GM15510 (cell line): Measurements from ENCODE around the gene TNFSF8.

ENCODE experiments used
- POLR2A ChIP-seq: IDR thresholded peaks from 3 replicates; pipeline ENCODE4 v1.6.1; 2011; ENCODE audit warnings: borderline replicate concordance; ENCODE audit not compliant: insufficient read length; ENCODE audit errors: extremely low read depth

TNFSF8 gene

GRCh38 chr9:114899995-114900394, 30.4 kb downstream of the TNFSF8 start:
- TF ChIP-seq POLR2A: no peak

- TF ChIP-seq POLR2A: no peak
Measured at GRCh38 chr9:114899461-114899860, 30.9 kb downstream of the TNFSF8 start.

GRCh38 chr9:114898741-114899140, 31.6 kb downstream of the TNFSF8 start:
- TF ChIP-seq POLR2A: no peak

- no peak for TF ChIP-seq POLR2A
Measured at GRCh38 chr9:114897196-114897595, 33.2 kb downstream of the TNFSF8 start.

- no peak for TF ChIP-seq POLR2A
Measured at GRCh38 chr9:114896344-114896743, 34.0 kb downstream of the TNFSF8 start.

GRCh38 chr9:114895521-114895991, 34.8 kb downstream of the TNFSF8 start:
- TF ChIP-seq POLR2A: no peak

GRCh38 chr9:114894609-114895433, 35.6 kb downstream of the TNFSF8 start:
- no peak for TF ChIP-seq POLR2A

- no peak for TF ChIP-seq POLR2A
Measured at GRCh38 chr9:114894206-114894605, 36.2 kb downstream of the TNFSF8 start.

- no peak for TF ChIP-seq POLR2A
Measured at GRCh38 chr9:114893221-114894010, 37.0 kb downstream of the TNFSF8 start.

- no peak for TF ChIP-seq POLR2A
Measured at GRCh38 chr9:114889802-114890224, 40.6 kb downstream of the TNFSF8 start.

GRCh38 chr9:114888607-114889006, 41.8 kb downstream of the TNFSF8 start:
- TF ChIP-seq POLR2A: no peak

- no peak for TF ChIP-seq POLR2A
Measured at GRCh38 chr9:114887963-114888362, 42.4 kb downstream of the TNFSF8 start.

- no peak for TF ChIP-seq POLR2A
Measured at GRCh38 chr9:114884787-114885452, 45.5 kb downstream of the TNFSF8 start.

GRCh38 chr9:114883709-114884108, 46.7 kb downstream of the TNFSF8 start:
- TF ChIP-seq POLR2A: no peak

GRCh38 chr9:114880291-114880745, 50.1 kb downstream of the TNFSF8 start:
- TF ChIP-seq POLR2A: no peak
